ENCODE measurements around the gene PRSS22. TPM values are rescaled to one million over a fixed set of nuclear protein-coding genes. Genes with fewer than 3 reads are reported as not detected.
A peak's percentile ranks its signal among the peaks of the same experiment; 100 is the strongest.

Gene PRSS22
- total and polyA plus RNA-seq, 2 donors (not counting 1 experiment from before 2014, with no cell fraction given): not detected

DNA sequence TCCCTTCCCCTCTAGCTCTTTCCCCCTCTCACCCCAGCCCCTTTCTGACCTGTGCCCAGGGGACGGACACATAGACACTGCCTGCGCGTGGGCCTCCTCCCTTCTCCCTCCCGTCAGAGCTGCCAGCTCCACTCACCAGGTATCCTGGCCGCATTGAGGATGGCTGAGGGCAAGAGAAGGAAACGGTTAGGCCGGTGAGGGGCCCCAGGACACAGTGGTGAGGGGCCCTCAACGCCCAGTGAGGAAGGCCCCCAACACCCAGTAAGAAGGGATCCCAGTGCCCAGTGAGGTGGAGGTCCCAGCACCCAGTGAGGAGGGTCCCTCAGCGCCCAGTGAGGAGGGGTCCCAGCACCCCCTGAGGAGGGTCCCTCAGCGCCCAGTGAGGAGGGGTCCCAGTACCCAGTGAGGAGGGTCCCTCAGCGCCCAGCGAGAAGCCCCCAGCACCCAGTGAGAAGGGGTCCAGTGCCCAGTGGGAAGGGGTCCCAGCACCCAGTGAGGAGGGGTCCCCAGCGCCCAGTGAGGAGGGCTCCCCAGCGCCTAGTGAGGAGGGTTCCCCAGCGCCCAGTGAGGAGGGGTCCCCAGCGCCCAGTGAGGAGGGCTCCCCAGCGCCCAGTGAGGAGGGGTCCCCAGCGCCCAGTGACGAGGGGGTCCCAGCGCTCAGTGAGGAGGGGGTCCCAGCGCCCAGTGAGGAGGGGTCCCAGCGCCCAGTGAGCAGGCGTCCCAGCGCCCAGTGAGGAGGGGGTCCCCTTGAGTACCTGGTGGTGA, 1.1 kb downstream of the PRSS22 start:
- POLR2A ChIA-PET: no interaction called here
- Histone ChIP-seq H3K27ac (ENCODE audit: low read length in 2 of 2) (no peak overlapping the region), H3K79me2 (ENCODE audit: control insufficient read depth, insufficient read depth, low read length) (no peaks in the 10 kb centered on the region), H3K4me2 (replicated peaks; ENCODE audit: low read depth, low read length, poor library complexity, severe bottlenecking) (peak overlapping the region; percentile 62), H3K9ac (ENCODE audit: low read length) (no peak overlapping the region), H3K27me3 (replicated peaks in 1 of 4; ENCODE audit: control extremely low read depth in 1 of 4, control insufficient read depth in 3 of 4, insufficient read depth in 4 of 4, low read length in 3 of 4) (peaks cover 0 to 50% (median 14%) of the 10 kb centered on the region in 4 experiments), H2AFZ (ENCODE audit: insufficient read depth, low read depth, low read length, poor library complexity, severe bottlenecking) (no peak overlapping the region), H3K9me3 (ENCODE audit: control extremely low read depth in 1 of 3, control insufficient read depth in 2 of 3, insufficient read depth in 1 of 3, low read length in 2 of 3) (peaks cover 0 to 57% (median 12%) of the 10 kb centered on the region in 3 donors), H4K20me1 (ENCODE audit: control insufficient read depth, insufficient read depth, low read length, poor library complexity, severe bottlenecking) (no peaks in the 10 kb centered on the region), H3K36me3 (replicated peaks in 1 of 2; ENCODE audit: control extremely low read depth in 1 of 2, control insufficient read depth in 1 of 2, extremely low read depth in 1 of 2, insufficient read depth in 2 of 2, low read length in 1 of 2) (no peaks in the 10 kb centered on the region), H3K4me3 (ENCODE audit: control extremely low read depth in 1 of 5, extremely low read depth in 1 of 5, insufficient read depth in 1 of 5, low read depth in 2 of 5, low read length in 4 of 5) (no peak overlapping the region), H3K4me1 (ENCODE audit: control insufficient read depth in 2 of 2, insufficient read depth in 2 of 2, low read length in 2 of 2) (peaks cover 13 to 14% of the 10 kb centered on the region in 2 donors)
- intact Hi-C loops (cut with micrococcal nuclease): no loop called here
- H3K4me1 Mint-ChIP-seq: peaks cover 4% of the 10 kb centered on the region
- CTCF ChIA-PET: no interaction called here
- ATAC-seq (ENCODE audit: low read depth) (no peak), DNase-seq (no peak)
- H3K9me3 Mint-ChIP-seq (ENCODE audit: insufficient read depth): peaks cover 6% of the 10 kb centered on the region
- TF ChIP-seq, protein P1, sequence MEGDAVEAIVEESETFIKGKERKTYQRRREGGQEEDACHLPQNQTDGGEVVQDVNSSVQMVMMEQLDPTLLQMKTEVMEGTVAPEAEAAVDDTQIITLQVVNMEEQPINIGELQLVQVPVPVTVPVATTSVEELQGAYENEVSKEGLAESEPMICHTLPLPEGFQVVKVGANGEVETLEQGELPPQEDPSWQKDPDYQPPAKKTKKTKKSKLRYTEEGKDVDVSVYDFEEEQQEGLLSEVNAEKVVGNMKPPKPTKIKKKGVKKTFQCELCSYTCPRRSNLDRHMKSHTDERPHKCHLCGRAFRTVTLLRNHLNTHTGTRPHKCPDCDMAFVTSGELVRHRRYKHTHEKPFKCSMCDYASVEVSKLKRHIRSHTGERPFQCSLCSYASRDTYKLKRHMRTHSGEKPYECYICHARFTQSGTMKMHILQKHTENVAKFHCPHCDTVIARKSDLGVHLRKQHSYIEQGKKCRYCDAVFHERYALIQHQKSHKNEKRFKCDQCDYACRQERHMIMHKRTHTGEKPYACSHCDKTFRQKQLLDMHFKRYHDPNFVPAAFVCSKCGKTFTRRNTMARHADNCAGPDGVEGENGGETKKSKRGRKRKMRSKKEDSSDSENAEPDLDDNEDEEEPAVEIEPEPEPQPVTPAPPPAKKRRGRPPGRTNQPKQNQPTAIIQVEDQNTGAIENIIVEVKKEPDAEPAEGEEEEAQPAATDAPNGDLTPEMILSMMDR (IDR thresholded peaks at IDR 0.05): no peak
- TF ChIP-seq EZH2 (IDR thresholded peaks at IDR 0.05; ENCODE audit: borderline replicate concordance, insufficient read depth, low read depth, low read length, poor library complexity, severe bottlenecking): no peak
- WGBS (ENCODE audit: insufficient coverage): 86% methylated on average over 18 of the region's 24 CpGs
- H3K27ac Mint-ChIP-seq: no peak overlapping the region
- no peak overlapping the region for H3K4me3 Mint-ChIP-seq
- H3K27me3 Mint-ChIP-seq: peaks cover 27% of the 10 kb centered on the region

DNA sequence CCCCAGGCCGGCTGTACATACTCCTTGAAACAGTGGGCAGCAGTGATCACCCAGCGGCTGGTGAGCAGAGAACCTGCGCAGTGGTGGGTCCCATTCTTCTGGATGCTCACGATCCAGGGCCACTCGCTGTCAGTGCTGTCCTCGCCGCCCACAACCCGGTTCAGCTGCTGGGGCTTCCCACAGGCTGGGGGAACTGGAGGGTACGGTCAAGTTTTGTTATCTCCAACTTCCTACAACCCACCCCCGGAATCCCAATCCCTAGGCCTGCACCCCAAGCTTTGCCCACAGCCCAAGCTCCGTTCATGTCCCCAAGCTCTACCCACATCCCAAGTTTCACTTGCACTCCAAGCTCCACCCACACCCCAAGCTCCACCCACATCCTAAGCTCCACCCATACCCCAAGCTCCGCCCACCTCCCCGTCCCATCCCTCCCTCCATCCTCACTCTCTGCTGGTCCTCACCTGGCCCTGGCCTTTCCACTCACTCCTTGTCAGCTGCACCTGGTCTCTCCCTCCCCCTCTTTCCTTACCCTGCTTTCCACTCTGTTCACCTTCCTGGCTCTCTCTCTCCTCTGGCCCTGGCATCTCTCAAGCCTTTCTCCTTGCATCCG, 1.8 kb downstream of the PRSS22 start:
- Histone ChIP-seq H3K79me2 (ENCODE audit: control insufficient read depth, insufficient read depth, low read length) (no peaks in the 10 kb centered on the region), H3K9ac (ENCODE audit: low read length) (no peak overlapping the region), H3K4me2 (replicated peaks; ENCODE audit: low read depth, low read length, poor library complexity, severe bottlenecking) (no peak overlapping the region), H3K27ac (ENCODE audit: low read length in 2 of 2) (no peak overlapping the region), H3K4me3 (ENCODE audit: control extremely low read depth in 1 of 5, extremely low read depth in 1 of 5, insufficient read depth in 1 of 5, low read depth in 2 of 5, low read length in 4 of 5) (no peak overlapping the region), H4K20me1 (ENCODE audit: control insufficient read depth, insufficient read depth, low read length, poor library complexity, severe bottlenecking) (no peaks in the 10 kb centered on the region), H3K4me1 (ENCODE audit: control insufficient read depth in 2 of 2, insufficient read depth in 2 of 2, low read length in 2 of 2) (peaks cover 13 to 14% of the 10 kb centered on the region in 2 donors), H3K9me3 (ENCODE audit: control extremely low read depth in 1 of 3, control insufficient read depth in 2 of 3, insufficient read depth in 1 of 3, low read length in 2 of 3) (peaks cover 0 to 58% (median 12%) of the 10 kb centered on the region in 3 donors), H2AFZ (ENCODE audit: insufficient read depth, low read depth, low read length, poor library complexity, severe bottlenecking) (no peak overlapping the region), H3K36me3 (replicated peaks in 1 of 2; ENCODE audit: control extremely low read depth in 1 of 2, control insufficient read depth in 1 of 2, extremely low read depth in 1 of 2, insufficient read depth in 2 of 2, low read length in 1 of 2) (no peaks in the 10 kb centered on the region), H3K27me3 (replicated peaks in 1 of 4; ENCODE audit: control extremely low read depth in 1 of 4, control insufficient read depth in 3 of 4, insufficient read depth in 4 of 4, low read length in 3 of 4) (peaks cover 0 to 50% (median 14%) of the 10 kb centered on the region in 4 experiments)
- Mint-ChIP-seq H3K4me1 (peaks cover 4% of the 10 kb centered on the region), H3K4me3 (no peak overlapping the region), H3K27me3 (peaks cover 22% of the 10 kb centered on the region), H3K27ac (no peak overlapping the region), H3K9me3 (ENCODE audit: insufficient read depth) (peaks cover 6% of the 10 kb centered on the region)
- intact Hi-C loops (cut with micrococcal nuclease): no loop called here
- ChIA-PET POLR2A (no interaction called here), CTCF (no interaction called here)
- DNase-seq: no peak
- 93% methylated on average over 14 of the region's 14 CpGs for WGBS (ENCODE audit: insufficient coverage)
- ATAC-seq (ENCODE audit: low read depth): peak; percentile 51
- TF ChIP-seq EZH2 (IDR thresholded peaks at IDR 0.05; ENCODE audit: borderline replicate concordance, insufficient read depth, low read depth, low read length, poor library complexity, severe bottlenecking): no peak
- TF ChIP-seq, protein P1 (IDR thresholded peaks at IDR 0.05): no peak

Measured in B cell (primary cell).